HG03460 (cell line): ENCODE measurements around the gene SETDB1.

Experiments
- ATAC-seq: cut with Tn5 transposase; IDR thresholded peaks from one replicate; pipeline ENCODE4 v1.9.1; 2021; ENCODE audit not compliant: unreplicated experiment

Gene SETDB1

DNA sequence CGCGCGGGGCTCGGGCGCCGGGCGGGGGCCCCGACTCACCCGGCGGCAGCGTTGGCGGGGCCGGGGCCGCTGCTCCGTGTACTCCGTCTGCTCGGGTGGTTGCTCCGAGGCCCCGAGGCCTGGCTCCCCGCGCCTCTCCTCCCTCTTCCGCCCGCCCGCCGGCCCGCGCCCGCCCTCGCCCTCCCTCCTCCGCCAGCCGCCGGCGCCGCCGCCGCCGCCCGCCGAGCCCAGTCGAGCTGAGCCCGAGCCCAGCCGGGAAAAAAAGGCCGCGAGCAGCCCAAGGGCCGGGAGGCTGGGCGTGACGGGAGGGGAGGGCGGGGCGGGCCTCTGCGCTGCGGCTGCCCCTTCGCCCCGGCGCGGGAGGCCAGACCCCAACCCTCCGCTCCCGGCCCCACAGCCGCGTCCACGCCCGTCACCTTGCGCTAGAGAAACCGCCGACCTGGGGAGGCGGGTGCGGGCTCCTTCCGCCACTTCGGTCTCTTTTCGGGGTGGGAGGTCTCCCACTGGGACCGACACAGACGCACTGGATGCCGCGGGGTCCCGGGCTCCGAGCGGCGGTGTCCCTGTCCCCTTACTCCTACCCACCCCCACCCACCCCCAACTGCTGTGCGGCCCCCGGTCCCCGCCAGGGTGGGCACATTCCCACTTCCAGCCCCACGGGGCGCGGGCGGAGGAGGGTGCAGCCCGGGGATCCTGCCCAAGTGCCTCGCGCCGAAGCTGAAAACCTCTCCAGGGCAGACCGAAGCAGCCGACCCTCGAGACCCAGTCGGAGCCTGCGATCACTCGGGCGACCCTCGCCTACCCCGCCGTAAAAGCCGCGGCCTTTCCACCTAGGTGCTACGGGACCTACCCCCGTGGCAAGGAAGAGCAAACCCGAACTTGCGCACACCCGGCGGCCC is 48.7 kb downstream of the SETDB1 start, which contains the start of gene CERS2:
TSS of gene CERS2 (minus strand) at position 256 of the 899 bp plus-strand sequence. CDS start 5,745 bp downstream, outside the sequence.
- peak; percentile 46 for ATAC-seq

DNA sequence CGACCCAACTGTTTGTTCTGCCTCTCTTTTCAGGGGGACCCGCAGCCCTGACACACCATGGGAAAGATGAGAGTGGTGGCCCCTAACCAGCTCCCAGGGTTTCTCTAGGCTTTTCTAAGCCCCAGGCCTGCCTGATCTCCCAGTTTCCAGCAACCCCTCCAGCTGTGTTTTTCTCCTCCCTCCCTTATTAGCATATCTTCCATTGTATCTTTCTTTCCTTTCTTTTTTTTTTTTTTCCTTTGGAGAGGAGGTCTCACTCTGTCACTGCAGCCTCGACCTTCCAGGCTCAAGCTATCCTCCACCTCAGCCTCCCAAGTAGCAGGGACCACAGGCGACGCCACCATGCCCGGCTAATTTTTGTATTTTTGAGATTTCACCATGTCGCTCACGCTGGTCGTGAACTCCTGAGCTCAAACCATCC is 50.2 kb downstream of the SETDB1 start:
- no peak for ATAC-seq

DNA sequence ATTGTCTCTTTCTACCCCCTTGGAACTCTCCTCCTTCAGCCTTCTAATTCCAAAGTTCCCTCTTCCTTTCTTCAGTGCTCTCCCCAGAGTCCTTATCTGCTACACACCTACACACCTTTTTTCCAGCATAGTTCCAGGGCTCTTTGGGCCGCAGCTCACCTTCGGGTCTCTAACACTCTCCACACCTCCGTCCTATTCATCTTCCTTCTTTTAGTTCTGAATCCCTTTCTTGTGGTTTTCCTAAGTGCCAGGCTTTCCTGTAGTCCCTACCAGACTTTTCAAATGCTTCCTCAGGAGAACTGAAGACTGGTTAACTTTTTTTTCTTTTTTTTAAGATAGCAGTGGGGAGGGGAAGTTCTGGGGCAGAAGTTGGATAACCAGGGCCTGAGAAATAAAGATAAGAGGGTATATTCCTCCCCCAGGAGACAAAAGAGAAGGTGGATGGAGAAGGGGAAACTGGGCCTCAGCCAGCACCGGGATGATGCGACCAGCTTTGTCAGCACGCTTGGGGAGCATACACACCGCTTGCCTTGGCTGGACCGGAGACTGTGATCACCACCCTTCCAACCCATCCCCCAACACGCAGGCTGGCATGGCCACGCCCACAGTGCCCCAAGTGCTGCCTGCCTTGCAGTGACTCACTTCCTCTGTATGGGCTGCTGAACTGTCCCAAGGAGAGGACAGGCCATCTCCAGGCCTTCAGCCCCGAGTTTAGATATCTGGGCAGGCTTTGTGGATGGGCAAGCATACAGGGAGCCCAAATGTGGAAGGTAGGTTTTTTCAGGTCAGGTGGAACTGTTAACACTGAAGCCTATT is 50.9 kb downstream of the SETDB1 start:
- no peak for ATAC-seq

DNA sequence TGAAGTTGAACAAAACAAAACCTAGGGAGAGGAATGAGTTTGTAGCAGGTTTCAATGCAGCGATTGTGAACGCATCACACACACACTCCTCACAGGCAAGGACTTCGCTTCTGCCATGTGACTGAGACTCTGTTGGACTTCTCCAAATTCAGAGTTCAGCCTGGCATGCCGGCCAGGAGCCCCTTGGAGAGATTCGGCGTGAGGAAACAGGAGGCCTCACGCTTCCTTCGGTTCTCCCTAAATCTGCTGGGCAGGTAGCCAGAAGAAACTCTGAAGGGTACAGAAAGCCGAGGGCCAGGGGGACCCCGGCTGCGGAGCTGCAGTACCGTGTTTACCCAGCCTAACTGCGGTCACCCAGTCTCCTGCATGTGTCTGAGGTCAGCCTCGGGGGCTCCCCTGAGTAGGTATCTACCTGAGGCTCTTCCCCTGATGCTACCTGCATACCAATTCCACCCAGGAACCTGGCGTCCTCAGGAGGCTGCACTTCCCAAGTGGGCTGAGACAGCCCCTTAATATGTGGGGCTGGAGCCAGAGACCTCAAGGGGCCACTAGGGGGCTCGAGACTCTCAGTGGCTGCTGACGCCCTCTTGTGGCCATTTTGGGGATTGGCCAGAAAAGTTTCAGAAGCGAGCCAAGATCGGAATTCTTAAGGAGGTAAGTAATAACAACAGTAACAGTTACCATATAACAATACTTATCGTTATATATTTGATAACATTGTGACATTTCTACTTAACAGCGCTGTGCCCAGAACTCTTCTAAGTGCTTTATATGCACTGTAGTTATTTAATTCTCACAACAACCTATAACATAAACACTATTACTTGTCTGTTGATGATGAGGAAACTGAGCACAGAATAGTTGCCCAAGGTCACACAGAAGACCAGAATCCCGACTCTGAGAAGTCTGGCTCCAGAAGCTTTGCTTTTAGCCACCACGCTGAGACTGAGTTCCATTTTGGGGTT is 53.2 kb downstream of the SETDB1 start:
- no peak for ATAC-seq

DNA sequence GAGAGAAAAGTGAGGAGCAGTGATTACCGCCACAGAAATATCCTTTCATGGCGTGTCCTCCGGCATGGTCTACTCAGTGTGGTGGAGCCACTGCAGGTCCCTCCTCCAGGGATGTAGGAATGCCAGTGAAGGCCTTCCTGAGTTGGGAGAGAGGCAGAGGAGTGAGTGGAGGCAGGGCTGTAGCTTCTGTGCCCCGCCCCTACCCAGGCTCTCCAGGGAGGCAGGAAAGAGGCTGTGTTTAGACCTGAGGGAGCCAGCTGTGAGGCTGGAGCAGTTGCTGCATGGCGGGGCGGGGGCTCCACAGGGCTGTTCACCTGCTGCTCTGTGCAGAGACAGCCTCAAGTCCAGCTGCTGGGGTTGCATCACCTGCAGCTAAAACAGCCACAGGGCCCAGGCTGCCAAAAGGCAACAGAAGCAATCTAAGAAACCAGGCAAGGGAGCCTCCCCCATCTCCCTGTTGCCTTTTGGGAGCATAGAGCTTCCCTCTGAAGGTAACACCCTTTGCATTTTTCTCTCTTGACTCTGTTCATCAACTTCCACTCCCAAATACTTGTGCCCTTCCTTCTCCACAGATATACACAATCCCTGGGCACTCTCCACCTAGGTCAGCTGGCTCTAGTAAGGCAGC is 55.1 kb downstream of the SETDB1 start:
- no peak for ATAC-seq

DNA sequence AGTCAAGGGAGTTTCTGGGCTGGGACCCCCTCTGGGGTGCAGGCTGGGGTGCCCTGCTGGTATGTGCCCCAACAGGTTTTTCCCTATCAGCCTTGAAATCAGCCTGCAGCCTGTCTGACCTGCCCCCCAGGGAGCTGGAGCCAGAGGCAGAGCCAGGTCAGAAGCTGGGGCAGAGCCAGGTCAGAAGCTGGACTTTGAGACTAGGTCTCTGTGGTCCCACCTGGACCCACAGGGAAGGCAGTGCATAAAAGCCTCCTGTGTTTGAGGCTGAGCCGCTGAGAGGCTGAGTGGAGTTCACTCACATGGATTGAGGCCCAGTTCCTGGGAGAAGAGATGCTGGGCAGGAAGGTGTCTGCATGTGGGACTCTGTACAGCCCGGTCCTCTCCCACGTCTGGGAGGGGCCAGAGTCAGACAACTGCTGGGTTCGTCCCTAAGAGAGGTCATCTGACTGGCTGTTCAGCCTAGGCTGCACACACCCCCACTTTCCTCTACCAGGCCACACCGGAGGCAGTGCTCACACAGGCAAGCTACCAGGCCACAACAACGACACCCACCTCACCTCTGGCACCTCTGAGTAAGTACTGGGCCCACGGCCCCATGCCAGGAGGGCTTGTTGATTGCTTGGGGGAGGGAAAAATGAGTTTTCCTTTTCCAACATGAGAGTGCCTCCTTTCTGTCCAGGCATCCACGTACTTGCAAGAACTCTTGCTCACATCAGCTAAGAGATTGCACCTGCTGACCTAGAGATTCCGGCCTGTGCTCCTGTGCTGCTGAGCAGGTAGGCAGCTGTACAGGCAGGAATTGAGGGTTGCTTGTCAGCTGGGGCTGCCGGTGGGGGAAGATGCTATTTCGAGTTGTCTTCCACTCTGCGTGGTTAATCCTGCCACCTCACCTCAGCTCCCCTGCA is 55.9 kb downstream of the SETDB1 start, which contains the start of gene ANXA9:
TSS of gene ANXA9 (plus strand) at position 488 of the 908 bp plus-strand sequence. CDS start 814 bp downstream, outside the sequence.
- no peak for ATAC-seq

DNA sequence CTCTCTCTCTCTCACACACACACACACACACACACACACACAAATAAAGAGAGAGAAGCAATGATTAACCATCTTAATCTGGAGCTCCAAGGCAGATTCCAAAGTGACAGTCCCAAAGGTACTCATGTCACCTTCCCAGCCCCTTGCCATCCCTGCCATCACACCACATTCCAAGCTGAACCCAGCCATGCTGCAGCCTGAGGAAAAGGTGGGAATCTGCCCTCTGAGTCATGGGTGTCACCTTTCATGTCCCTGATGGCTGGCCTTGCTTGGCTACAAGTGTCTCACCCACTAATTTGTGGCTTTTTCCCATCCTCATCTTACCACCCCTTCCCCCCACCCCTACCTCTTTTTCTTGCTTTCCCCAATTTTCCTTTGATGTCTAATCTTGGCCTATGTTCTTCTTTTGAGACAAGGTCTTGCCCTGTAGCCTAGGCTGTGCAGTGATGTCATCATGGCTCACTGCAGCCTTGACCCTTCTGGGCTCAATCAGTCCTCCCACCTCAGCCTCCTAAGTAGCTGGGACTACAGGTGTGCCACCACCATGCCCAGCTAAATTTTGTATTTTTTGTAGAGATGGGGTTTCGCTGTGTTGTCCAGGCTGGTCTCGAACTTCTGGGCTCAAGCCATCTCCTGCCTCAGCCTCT is 59.1 kb downstream of the SETDB1 start:
- no peak for ATAC-seq

DNA sequence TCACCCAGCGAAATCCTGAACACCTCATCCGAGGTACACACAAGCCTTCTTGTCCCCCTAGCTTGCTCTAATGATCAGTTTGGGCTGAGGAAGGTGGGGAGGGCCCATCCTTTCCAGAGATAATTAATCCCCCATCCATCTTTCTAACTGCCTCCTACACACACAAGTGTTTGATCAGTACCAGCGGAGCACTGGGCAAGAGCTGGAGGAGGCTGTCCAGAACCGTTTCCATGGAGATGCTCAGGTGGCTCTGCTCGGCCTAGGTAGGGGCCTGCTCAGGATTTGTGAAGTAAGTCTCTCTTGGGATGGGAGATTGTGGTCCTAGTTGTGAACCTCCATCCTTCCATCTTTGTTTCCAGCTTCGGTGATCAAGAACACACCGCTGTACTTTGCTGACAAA is 61.8 kb downstream of the SETDB1 start:
- no peak for ATAC-seq

DNA sequence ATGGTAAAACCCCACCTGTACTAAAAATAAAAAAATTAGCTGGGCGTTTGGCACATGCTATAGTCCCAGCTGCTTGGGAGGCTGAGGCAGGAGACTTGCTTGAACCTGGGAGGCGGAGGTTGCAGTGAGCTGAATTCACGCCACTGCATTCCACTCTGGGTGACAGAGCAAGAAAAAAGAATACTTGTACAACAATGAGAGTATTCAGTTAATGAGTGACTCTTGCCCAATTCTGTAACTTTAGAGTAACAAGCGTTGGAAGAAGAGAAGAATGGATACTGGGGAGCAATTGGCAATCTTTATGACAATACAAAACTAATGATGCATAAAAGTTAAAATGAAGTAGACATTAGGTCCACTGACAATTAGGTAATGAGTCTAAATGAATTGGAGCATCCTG is 66.5 kb downstream of the SETDB1 start:
- ATAC-seq, result no peak

DNA sequence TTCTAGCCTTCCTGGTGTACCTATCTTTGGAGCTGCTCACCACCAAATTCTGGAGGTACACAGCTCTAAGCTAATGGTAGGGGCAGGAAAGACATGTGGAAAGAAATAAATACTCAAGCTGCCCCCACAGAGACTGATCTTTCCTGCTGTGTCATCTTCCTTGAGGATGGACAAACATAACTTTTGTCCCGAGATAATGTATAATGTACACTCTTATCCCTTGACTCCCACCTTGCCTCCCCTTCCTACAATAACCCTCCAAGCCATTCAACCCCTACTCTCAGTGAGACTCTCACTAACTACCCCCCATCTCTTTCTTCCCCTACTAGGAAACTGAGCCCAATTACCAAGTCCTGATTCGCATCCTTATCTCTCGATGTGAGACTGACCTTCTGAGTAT is 68.1 kb downstream of the SETDB1 start:
- ATAC-seq, result no peak

DNA sequence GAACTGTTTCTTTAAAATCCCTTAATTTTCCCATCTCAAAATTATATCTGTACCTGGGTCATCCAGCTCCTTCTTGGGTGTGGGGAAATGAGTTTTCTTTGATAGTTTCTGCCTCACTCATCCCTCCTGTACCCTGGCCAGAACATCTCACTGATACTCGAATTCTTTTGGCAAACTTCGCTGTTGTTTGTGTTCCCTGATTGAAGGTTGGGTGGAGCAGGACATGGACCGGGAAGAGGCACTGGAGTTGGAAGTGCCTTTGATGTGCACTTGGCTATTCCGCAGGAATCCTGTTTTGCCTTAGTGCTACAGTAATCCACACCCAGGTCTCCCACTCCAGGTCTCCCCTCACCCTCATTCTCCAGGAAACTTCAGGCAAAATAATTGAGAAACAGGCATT is 69.3 kb downstream of the SETDB1 start:
- ATAC-seq, result no peak

DNA sequence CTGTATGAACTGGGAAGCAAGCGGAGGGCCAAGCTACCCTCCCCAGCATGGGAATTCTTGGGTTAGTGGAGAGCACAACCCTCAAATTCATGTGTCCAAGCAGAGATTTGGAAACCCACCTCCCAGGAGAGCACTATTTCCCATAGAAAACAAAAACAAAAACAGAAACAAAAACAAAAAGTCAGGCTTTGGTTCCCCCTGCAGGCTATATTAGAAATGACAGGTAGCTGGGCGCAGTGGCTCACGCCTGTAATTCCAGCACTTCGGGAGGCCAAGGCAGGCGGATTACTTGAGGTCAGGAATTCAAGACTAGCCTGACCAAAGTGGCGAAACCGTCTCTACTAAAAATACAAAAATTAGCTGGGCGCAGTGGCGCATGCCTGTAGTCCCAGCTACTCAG is 69.7 kb downstream of the SETDB1 start:
- ATAC-seq, result no peak

DNA sequence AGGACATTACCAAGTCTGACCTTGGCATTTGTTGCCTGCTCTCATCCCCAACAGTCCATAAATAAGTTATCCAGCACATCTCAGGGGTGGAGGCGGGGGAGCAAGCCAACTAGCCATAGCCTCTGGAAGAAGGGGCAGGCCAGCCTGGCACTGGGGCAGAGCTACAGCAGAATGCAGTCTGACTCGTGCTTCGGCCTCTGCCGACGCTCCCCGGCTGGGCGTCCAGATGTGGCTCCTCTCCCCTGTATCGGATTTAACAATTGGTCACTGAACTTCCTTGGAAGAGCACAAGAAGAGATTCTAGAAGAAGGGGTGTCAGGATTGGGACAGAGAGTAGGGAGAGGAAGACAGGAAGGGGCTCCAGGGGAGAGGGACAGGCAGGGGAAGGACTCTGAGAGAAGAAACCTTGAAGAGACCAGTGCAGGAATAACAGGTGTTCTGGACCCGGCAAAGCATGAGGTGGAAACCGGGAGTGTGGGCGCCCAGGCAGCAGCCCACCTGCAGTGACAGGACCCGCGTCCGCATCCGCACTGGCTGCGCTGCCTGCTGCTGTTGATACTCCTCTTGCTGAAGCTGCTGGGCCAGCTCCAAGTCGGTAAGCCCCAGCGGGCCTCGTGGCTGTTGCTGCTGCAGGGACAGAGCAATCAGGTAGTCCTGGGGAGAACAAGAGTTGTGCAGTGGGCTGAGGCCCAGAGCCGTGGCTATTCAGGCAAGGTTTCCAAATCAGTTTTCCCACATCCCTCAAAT is 71.1 kb downstream of the SETDB1 start:
- ATAC-seq, result no peak

DNA sequence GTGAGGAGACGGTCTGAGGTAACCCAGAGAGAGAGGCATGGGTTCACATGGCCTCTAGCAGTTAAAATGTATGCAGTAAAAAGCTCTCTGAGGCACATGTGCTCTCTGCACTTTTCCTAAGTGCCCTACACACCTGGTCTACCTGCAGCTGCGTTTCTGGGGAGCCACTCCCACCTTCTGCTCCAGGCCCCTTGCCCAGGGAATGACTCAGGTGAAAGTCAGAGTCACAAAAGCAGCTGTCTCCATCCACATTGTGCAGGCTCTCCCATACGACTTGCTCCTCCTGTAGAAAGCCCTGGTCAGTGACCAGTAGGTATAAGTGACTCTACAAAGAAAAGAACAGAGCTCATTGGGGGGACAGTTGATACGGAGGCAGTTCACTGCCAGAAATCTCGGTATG is 71.8 kb downstream of the SETDB1 start:
- no peak for ATAC-seq

DNA sequence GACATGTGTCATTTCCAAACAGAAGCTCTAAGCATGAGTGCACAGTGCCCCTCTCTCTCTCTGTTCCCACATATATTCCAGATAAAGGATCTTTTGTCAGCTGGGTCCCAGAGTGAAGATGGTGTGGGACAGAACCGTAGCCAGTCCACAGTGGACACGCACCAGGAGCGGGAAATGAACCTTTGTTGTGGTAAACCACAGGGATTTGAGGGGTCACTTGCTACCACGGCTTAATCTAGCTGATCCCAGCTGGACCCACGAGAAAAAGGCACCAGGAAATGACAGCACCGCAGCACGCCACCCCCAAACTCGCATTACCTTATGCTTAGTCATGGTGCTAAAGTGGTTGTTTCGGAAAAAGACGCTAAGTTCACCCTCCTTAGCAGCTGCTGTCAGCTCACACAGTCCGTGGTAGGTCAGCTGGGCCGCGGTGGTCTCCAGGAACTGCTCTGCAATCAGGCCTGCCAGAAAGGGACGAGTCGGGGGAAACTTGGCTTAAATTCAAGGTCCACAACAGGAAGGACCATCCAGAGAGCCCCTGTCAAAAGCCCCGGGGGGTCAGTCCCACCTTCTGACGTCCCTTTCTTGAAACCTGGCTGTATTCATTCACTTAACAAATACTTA is 73.0 kb downstream of the SETDB1 start:
- no peak for ATAC-seq

DNA sequence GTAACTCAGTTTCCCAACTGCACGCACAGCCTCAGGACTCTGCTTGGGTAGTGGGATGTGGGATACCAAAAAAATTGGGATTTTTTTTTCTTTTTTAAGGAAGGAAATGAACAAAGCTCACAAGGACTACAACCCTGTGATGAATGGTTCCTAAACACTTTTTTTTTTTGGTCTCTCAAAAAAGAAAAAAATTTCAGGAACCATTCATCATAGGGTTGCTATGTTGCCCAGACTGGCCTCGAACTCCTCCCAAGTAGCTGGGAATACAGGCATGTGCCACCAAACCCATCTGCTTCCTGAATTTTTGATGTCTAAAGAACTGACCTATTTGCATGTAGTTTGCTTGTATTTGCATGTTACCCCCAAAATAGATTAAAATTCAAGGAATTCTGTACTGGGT is 73.8 kb downstream of the SETDB1 start:
- no peak for ATAC-seq

DNA sequence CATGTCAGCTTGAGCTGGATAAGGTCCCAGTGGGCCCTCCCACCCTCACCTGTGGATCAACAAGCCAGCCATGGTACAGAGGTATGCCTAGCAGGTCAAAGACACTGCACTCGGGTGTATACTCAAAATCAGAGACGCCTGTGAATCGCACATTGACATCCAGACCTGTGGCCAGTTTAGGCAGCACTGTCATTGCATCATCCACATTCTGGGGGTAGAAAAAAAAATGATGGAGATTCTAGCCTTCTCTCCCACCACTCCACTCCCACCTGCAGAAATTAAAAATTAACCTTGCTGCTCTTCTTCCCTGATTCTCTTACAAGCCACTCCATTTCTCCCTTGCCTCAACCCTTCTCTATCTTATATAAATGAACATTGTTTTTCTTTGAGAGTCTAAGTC is 74.2 kb downstream of the SETDB1 start:
- no peak for ATAC-seq

DNA sequence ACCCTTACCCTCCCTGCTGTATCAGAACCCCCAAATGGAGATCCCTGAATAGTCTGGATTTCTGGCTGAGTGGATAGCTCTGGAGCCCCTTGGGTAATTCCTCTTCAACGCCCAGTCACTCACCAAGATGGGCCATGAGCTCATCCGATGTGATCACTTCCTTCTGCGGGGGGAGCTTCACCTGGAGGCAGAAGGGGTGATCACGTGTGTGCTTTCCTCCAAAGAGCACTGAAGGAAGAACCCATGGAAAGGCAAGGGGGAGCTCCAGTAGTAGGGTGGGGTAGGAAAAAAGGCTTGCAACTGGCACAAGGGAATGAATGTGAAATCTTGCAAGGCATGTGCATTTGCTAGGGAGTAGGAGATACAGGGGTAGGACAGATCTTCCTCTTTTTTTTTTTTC is 75.4 kb downstream of the SETDB1 start:
- no peak for ATAC-seq
